ENCODE data around the gene PDE1C.

PDE1C gene

DNA sequence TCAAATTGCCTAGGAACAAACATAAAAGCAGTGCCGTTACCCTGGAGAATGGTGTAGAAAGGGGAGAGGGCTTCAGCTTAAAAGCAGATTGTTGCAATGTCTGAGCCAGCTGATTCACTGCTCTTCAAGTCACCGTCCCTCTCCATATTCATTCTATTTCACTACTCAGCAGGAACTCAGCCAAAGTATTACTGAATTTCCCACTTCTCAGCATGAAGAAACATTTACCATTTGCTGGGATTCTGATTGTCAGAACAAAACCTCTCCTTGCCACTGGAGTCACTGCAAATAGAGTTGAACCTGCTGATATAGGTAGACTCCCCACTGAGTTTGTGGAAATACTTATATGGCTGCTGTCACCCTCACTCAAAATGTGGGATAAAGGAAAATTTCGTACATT is 311.5 kb downstream of the PDE1C start:
- no peak for FAIRE-seq

DNA sequence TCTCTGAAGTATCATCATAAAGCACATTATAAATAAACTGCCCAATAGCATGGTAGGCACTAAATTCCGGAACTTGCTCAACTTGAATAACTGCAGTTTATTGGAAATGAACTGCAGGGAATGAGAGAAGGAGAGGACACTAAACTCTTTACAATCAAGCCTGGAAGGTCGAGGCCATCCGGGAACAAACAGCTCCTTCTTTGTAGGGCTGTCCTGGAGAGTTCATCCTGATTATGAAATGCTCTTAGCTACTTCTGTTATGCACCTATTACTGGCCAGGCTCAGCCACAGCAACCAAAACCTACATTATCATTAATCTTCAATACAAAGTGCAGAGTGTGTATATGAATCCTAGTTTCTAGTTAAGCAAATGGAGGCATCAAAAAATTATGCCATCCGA is 318.5 kb downstream of the PDE1C start:
- no peak for FAIRE-seq

DNA sequence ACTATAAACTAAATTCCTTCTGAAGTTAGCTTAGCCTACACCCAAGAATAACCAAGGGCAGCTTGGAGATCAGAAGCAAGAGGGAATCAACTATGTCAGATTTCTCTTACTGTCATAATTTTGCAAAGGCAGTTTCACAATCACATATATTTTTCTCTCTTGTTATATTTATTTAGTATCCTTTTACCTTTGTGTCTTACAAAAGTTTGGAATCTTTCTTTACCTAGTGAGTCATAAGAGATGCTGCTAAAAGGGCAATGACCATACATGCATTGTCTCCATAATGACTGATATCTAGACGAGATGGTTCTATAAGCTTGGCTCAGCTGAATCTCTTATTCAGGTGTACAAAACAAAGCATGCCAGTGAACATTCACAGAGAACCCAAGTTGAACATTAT is 322.1 kb downstream of the PDE1C start:
- FAIRE-seq = no peak

DNA sequence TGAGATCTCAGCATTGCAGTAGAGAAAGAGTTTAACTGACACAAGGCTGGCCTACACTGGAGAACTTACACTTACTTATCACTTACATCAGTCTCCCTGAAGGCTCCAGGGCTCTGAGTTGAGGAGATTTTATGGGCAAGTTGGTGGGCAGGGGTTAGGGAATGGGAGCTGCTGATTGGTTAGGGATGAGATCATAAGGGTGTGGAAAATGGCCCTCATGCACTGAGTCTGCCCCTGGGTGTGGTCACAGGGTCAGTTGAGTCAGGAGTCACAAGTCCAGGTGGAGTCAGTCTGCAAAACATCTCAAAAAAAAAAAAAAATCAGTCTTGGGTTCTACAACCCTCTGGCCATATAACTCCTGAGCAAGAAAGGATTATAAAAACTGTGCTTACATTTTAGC is 322.7 kb downstream of the PDE1C start:
- FAIRE-seq = no peak

DNA sequence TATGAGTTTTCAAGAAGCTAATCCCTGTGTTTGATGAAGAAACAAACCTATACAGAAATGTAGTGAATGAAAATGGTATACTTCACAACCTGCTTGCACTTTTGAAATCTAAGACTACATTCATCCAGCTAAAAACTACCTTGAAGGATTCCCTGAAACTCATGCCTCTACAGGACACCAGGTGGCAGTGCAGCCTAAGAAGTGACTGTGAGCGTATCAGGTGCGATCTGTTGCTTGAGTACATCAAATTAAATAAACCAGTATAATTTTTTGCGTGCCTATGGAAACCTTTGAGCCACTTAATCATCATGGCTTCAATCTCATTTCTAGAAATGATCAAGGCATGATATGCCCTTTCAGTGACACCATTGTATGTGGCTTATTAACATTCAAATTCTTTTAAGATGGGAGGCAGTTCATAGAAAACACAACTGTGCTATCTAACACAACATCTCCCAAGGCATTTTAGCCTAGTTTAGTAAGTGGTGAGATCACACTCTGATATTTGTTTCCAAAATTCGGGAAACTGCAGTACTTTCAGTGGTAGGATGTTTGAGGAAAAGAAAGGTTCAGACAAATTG is 325.8 kb downstream of the PDE1C start:
- peak; percentile 73 for FAIRE-seq

DNA sequence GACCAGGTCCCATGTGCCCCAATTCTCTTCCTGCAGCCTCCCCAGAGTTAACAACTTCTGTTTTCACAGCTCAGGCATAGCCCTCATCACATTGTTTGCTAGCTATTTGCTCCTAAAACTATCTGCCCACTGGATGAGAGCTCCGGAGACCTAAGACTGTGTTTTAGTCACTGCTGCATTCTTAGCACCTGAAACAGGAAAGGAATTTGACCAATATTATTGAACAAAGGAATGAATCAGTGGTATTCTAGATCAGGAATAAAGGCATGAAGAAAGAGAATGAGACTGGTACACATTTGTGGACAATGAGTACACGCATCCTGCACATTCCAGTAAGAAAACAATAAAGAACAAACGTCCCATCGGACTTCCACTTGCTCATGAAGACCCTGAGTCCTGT is 328.4 kb downstream of the PDE1C start:
- no peak for FAIRE-seq

DNA sequence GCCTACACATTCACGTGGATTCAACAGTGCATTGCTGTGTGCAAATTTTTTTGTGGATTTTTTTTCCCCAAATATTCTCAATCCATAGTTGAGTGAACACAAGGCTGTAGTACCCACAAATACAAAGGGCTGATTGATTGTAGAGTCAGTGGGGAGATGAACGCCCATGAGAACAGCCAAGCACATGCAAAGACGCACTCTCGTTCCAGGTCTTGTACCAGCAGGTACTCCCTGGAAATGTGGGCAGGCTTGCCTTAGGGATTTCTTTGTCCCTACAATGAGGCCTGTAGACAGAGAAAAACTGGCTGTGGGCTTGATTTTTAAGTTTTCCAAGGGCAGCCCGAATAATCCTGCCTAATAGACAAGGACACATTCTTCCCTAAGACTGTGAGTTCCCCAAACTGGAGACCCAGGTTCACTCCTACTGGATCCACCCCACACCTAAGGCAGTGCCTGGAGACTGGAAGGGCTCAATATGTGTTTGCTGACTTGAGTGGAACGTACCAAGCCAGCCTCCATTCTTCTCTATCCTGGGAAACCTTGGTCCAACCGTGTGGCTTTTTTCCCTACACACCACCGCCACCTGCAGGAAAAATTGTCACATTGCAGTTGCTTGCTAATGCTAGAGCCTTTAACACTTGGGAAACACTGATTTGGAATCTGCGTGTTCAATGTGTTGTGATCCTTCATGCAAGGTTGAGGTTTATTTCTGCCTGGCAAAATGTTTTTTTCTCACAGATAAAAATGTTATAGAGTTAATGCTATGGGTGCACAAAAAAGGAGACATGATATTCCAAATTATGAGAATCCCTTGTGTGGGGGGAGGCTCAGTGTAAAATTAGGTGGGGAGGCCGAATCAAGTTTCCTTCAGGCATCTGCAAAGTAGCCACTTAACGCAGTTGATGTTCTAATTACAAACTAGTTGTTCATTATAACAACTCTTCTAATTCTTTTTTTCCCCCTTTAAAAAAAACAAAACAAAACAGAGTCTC is 333.9 kb downstream of the PDE1C start:
- peak; percentile 90 for FAIRE-seq

DNA sequence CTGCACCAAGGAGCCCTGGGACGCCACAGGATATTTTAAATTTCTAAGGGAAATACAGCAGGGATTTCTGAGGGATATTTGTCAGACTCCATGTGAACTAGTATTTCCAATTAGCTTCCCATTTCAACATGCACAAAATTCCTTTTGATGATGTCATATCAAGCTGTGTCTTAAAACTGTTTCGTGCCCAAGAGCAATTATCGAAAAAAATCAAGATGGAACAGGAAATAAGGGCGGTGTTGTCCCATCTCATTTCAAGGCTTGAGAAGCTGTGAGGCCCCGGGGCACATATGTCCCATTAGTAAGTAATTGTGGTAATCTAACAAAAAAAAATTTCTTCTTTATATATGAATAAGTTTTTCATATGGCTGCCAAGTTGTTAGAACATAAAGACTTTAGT is 335.8 kb downstream of the PDE1C start:
- no peak for FAIRE-seq

DNA sequence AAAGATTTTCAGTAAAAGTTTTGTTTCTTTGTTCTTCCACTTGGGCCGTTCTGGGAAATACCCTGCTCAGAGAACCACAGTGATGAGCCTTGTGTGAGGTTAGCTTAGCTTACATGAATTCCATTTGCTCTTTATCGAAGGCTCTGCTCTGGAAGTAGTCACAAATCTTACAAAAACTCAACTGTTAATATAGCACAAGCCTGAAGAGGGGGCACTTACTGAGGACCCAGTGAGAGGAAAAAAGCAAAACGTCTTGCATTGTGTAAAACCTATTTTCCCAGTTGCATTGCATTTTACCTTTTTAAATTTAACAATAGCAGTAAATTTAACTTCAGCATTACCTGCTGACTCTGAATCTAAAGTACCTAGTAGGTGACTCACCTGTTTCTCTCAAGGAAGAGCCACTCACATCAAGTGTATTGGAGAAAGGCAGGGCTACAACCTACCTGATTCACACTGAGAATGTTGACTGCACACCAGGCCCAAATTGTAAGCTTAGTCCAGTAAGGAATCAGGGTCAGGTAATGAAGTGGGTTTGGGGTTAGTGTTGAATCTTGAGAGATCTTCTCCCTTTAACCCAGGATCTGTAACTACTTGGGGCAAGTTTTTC is 340.9 kb downstream of the PDE1C start:
- no peak for FAIRE-seq

DNA sequence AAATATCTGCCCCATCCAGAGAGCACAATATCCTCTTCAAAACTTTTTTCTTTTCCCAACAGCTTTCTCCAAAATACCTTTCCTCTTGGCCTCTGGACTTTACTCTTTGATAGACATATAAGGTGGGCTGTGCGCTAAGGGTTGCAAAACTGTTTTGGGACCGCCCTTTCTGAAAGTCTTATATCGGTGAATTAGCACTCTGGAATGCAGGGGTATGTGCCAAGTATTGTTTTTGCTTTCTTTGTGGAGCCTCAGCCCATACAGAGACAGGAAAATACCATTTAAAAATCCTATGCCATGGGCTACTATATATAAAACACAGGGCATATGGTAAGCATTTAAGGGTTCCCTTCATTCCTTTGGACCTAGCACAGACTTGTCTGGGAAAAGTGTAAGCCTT is 345.5 kb downstream of the PDE1C start:
- no peak for FAIRE-seq

DNA sequence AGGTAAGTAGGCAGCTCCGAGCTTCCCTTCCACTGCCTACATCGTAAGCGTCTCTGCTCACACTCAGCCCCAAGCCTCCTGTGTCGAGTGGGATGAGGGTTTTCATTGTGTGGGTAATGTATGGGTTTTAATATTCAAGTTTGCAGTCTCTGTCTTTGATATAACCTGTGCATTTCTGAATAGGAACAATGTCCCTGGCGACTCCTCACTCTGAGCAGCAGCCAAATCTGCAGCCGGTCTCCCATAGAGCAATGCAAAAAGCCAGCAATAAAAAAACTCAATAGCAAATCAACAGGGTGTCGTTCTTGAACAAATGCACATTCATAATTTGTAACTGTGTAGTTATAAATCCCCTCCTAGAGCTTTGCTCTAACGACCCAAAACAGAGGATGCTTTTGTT is 349.8 kb downstream of the PDE1C start:
- FAIRE-seq = no peak

DNA sequence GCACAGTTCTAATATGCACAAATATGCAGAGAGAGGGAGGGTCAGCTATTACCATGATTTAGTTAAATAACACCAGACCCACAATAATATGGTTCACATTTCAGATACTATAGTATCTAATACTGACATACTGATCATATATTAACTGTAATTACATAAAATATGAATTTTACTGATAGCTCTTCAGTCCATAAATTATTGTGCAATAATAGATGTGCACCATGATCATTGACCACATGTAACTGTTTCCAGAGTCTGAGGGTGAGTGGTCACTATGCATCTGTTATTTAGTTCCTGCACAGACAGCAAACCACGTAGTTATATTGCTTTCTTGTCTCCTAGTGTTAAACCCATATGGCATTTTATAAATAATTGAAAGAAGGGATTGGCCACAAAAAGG is 353.9 kb downstream of the PDE1C start:
- FAIRE-seq = no peak

DNA sequence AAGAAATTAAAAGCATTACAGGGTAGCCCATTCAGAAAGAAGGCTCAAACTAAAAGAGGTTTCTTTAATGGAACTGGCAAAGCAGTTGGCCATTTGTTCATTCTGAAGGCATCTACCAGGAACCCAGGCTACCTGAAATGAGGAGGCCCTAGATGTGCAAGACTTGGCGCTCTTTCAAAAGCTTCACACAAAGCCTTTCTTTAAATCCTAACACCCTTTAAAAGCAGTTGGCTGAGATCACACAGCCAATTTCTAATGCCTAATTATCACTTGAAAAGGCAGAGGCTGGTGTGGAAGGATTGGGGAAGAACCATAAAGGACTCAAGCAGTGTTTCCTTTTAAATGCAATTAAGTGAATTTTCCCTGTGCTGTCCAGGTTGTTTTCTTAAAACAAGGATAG is 360.0 kb downstream of the PDE1C start:
- no peak for FAIRE-seq

DNA sequence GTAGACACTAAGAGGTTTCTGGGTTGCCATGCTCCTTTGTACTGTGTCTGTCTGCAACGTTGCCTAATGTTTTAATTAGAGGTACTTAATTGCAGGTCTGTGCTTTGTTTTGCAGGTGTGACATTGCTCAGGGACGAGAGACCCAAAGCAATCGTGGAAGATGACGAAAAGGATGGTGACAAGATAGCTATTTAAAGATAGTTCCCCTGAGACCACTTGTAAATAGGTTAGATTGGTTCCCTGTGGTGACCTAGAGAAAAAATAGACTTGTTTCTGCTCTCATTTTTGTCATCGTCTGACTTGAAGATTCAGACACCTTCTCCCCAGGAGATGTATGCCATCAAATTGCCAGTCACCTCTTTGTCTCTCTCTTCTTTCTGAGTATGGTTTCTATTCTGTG is 363.1 kb downstream of the PDE1C start:
- FAIRE-seq = no peak

DNA sequence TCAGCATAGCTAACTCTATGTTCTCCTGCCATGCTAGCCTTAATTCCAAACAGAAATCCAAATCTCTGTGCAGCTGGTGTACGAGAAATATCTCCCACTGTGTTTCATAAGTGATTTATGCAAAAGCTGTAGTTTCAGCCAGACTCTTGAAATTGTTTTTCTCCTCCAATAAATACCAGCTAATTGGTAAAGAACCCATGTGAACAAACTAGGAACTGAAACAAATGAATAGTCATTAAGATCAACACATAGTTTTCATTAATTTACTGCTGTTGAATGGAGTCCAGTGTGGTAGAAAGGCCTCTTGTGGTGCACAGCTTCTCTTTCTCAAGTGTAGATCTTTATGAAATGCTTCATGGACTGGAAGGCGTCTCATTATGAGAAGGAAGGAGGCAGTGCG is 364.8 kb downstream of the PDE1C start:
- no peak for FAIRE-seq

DNA sequence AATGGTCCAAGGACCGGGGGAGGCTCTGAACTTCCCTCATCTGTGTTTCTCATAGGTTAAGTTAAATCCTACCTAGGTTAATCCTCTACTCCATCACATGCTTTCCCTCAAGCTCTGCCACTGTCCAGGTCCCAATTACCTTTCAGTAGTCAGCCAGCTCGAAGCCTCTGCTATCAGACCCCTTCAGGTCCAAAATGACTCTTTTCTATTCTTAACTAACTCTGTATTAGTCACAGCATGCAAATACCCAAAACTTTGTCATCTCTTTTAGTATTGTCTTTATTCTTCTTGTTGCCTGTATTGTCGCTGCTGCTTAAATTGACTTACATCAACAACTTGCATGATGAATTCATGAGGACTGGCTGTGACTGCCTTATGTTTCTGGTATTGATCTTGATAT is 367.9 kb downstream of the PDE1C start:
- no peak for FAIRE-seq

All from A204.1 (cell line).